Stimulated activated CD8-positive, alpha-beta memory T cell treated with anti-CD3 and anti-CD28 coated beads, Interleukin-12 subunit alpha, Interleukin-12 subunit beta, amount 100 ng/mL, for 4 hours (primary cell): ENCODE results near the gene SFSWAP.
"Not testable (repeated sequence)": the region's sequence is repeated elsewhere in the genome, so short reads cannot be mapped to it uniquely, and the experiment has no call there.

Source experiments
- DNase-seq: peaks from one replicate; pipeline ENCODE4 v3.0.0-alpha.2; 2020; ENCODE audit warnings: low read depth

Gene SFSWAP

GRCh38 chr12:131736446-131737149, 25.7 kb downstream of the SFSWAP start:
- no peak for DNase-seq

GRCh38 chr12:131737150-131737827, 26.4 kb downstream of the SFSWAP start:
- DNase-seq: no peak

GRCh38 chr12:131738196-131738595, 27.3 kb downstream of the SFSWAP start:
- no peak for DNase-seq

GRCh38 chr12:131740626-131741025, 29.7 kb downstream of the SFSWAP start:
- DNase-seq: no peak

GRCh38 chr12:131742761-131743160, 31.9 kb downstream of the SFSWAP start:
- DNase-seq: not testable (repeated sequence)

- DNase-seq: not testable (repeated sequence)
Measured at GRCh38 chr12:131743410-131743809, 32.5 kb downstream of the SFSWAP start.

- DNase-seq: not testable (repeated sequence)
Measured at GRCh38 chr12:131743880-131744279, 33.0 kb downstream of the SFSWAP start.

GRCh38 chr12:131744675-131745074, 33.8 kb downstream of the SFSWAP start:
- DNase-seq: not testable (repeated sequence)

GRCh38 chr12:131745706-131746105, 34.8 kb downstream of the SFSWAP start:
- DNase-seq: no peak

GRCh38 chr12:131747276-131748177, 36.6 kb downstream of the SFSWAP start:
- DNase-seq: no peak

GRCh38 chr12:131749618-131750315, 38.9 kb downstream of the SFSWAP start:
- DNase-seq: no peak

GRCh38 chr12:131751335-131751734, 40.4 kb downstream of the SFSWAP start:
- DNase-seq: no peak

GRCh38 chr12:131752451-131752850, 41.6 kb downstream of the SFSWAP start:
- DNase-seq: no peak

- DNase-seq: no peak
Measured at GRCh38 chr12:131753005-131753404, 42.1 kb downstream of the SFSWAP start.

GRCh38 chr12:131753757-131754156, 42.9 kb downstream of the SFSWAP start:
- no peak for DNase-seq

GRCh38 chr12:131754184-131754583, 43.3 kb downstream of the SFSWAP start:
- no peak for DNase-seq

- DNase-seq: no peak
Measured at GRCh38 chr12:131755305-131756113, 44.6 kb downstream of the SFSWAP start.

- no peak for DNase-seq
Measured at GRCh38 chr12:131756441-131756840, 45.6 kb downstream of the SFSWAP start.

- no peak for DNase-seq
Measured at GRCh38 chr12:131757111-131757510, 46.2 kb downstream of the SFSWAP start.

- DNase-seq: no peak
Measured at GRCh38 chr12:131758016-131758739, 47.3 kb downstream of the SFSWAP start.
